A673 (cell line): ENCODE results near the gene KCNIP1. TPM values are rescaled to one million over a fixed set of nuclear protein-coding genes. Genes with fewer than 3 reads are reported as not detected.

Experiments
- BruUV-seq: library from RNA; stranded (reverse); fragments of 400-500 nt; replicated peaks from 2 replicates; lab custom pipeline; 2021; lab: Mats Ljungman, UMichigan
- CTCF ChIA-PET: fragments of 300-600 bp; sonication (Branson Sonifier 250); formaldehyde crosslinking; loops from one replicate; lab custom pipeline; 2022; ENCODE audit warnings: antibody characterized with exemption; lab: Charles Lee
- POLR2A ChIA-PET: fragments of 300-600 bp; sonication (Branson Sonifier 250); formaldehyde crosslinking; loops from one replicate; lab custom pipeline; 2022; ENCODE audit warnings: antibody characterized with exemption; ENCODE audit not compliant: low non-redundant PET; lab: Charles Lee
- DNase-seq: peaks from one replicate; pipeline ENCODE4 v3.0.0-alpha.2; 2015; ENCODE audit warnings: low spot score
- H3K27ac ChIP-seq: fragments of 200-600 bp; sonication (generic); 2 replicates; pipeline ENCODE4 v1.5.1; 2016; ENCODE audit warnings: mixed run types, low read depth, mild to moderate bottlenecking, mixed read lengths, antibody characterized with exemption, low read length; ENCODE audit not compliant: poor library complexity, severe bottlenecking
- H3K27me3 ChIP-seq: fragments of 200-600 bp; sonication (generic); replicated peaks from 2 replicates; pipeline ENCODE4 v1.6.1; 2017; ENCODE audit warnings: mixed run types, low read depth, mild to moderate bottlenecking, mixed read lengths, antibody characterized with exemption, low read length; ENCODE audit not compliant: insufficient read depth, poor library complexity
- H3K36me3 ChIP-seq: fragments of 200-600 bp; sonication (generic); 2 replicates; pipeline ENCODE4 v1.6.1; 2016; ENCODE audit warnings: mixed run types, mild to moderate bottlenecking, mixed read lengths, antibody characterized with exemption, low read length; ENCODE audit not compliant: insufficient read depth, poor library complexity, severe bottlenecking
- H3K4me1 ChIP-seq: fragments of 200-600 bp; sonication (generic); 2 replicates; pipeline ENCODE4 v1.6.1; 2017; ENCODE audit warnings: mixed run types, mild to moderate bottlenecking, mixed read lengths, antibody characterized with exemption, low read length; ENCODE audit not compliant: insufficient read depth, poor library complexity, severe bottlenecking
- H3K4me3 ChIP-seq: fragments of 200-600 bp; sonication (generic); 2 replicates; pipeline ENCODE4 v1.5.1; 2016; ENCODE audit warnings: low read depth, mixed run types, mild to moderate bottlenecking, mixed read lengths, low read length; ENCODE audit not compliant: poor library complexity, severe bottlenecking
- H3K9me3 ChIP-seq: fragments of 200-600 bp; sonication (generic); 2 replicates; pipeline ENCODE4 v1.6.1; 2016; ENCODE audit warnings: mixed run types, low read depth, mild to moderate bottlenecking, mixed read lengths, antibody characterized with exemption, low read length; ENCODE audit not compliant: poor library complexity, severe bottlenecking
- CTCF ChIP-seq: fragments of 300-800, 200-600 bp; sonication (generic); conservative IDR thresholded peaks from 2 replicates; pipeline ENCODE4 v1.5.1; 2017; ENCODE audit warnings: low read depth, mild to moderate bottlenecking, antibody characterized with exemption, low read length, moderate library complexity, mixed read lengths
- EZH2 ChIP-seq: fragments of 200-600 bp; sonication (generic); IDR thresholded peaks from 2 replicates; pipeline ENCODE4 v1.6.1; 2017; ENCODE audit warnings: borderline replicate concordance, low read depth, mild to moderate bottlenecking, mixed read lengths, antibody characterized with exemption, low read length; ENCODE audit not compliant: poor library complexity, severe bottlenecking
- intact Hi-C: fragments of 100-400 bp; cut with micrococcal nuclease; formaldehyde crosslinking; loops from one replicate; pipeline ENCODE4 v1.10.0; 2022; ENCODE audit not compliant: unreplicated experiment
- total RNA-seq: library from RNA; stranded (reverse); gene quantifications from 2 replicates; pipeline ENCODE4 v1.2.3, GENCODE V29; 2021

Gene KCNIP1
- total RNA-seq, 1 experiment from 2014 or later: 3.7 TPM

GRCh38 chr5:170571281-170571731 lies 67.5 kb downstream of the KCNIP1 start:
- ChIA-PET CTCF (no interaction called here), POLR2A (no interaction called here)
- no TSS peak for BruUV-seq
- DNase-seq: no peak
- no peak for TF ChIP-seq EZH2
- no peak for TF ChIP-seq CTCF
- Histone ChIP-seq H3K9me3 (no peaks in the 10 kb centered on the region), H3K27me3 (peaks cover 6% of the 10 kb centered on the region), H3K4me1 (no peaks in the 10 kb centered on the region), H3K36me3 (no peaks in the 10 kb centered on the region), H3K27ac (no peak overlapping the region), H3K4me3 (no peak overlapping the region)
- intact Hi-C loops: no loop called here

- POLR2A ChIA-PET: no interaction called here
- H3K36me3 ChIP-seq: no peaks in the 10 kb centered on the region
- no peak overlapping the region for H3K4me3 ChIP-seq
- CTCF ChIA-PET: no interaction called here
- no TSS peak for BruUV-seq
- intact Hi-C loops: no loop called here
- H3K27me3 ChIP-seq: peaks cover 6% of the 10 kb centered on the region
- DNase-seq: no peak
- TF ChIP-seq EZH2 (no peak), CTCF (no peak)
- H3K27ac ChIP-seq: no peak overlapping the region
- no peaks in the 10 kb centered on the region for H3K4me1 ChIP-seq
- H3K9me3 ChIP-seq: no peaks in the 10 kb centered on the region
These were observed 68.3 kb downstream of the KCNIP1 start for GRCh38 chr5:170571875-170572852.

- TF ChIP-seq CTCF (no peak), EZH2 (no peak)
- H3K27me3 ChIP-seq: peaks cover 6% of the 10 kb centered on the region
- no peaks in the 10 kb centered on the region for H3K4me1 ChIP-seq
- CTCF ChIA-PET: no interaction called here
- no peak overlapping the region for H3K4me3 ChIP-seq
- BruUV-seq: no TSS peak
- DNase-seq: no peak
- no peaks in the 10 kb centered on the region for H3K9me3 ChIP-seq
- intact Hi-C loops: no loop called here
- POLR2A ChIA-PET: no interaction called here
- no peak overlapping the region for H3K27ac ChIP-seq
- no peaks in the 10 kb centered on the region for H3K36me3 ChIP-seq
These were observed 69.3 kb downstream of the KCNIP1 start for GRCh38 chr5:170573114-170573513.
